Activated T-cell treated with anti-CD3 and anti-CD28 coated beads, Interleukin-2, amount 50 U/mL, for 4 hours (primary cell): ENCODE data around the gene CLDN19. TPM values are rescaled to one million over a fixed set of nuclear protein-coding genes. Genes with fewer than 3 reads are reported as not detected.
"Not testable (repeated sequence)": the region's sequence is repeated elsewhere in the genome, so short reads cannot be mapped to it uniquely, and the experiment has no call there.

Source experiments
- ATAC-seq, 2 donors: fragments of 200-7000 bp; cut with Tn5 transposase; one replicate each; pipeline ENCODE4 v1.10.0; 2021
- DNase-seq: peaks from one replicate; pipeline ENCODE4 v3.0.0-alpha.2; 2020
- H3K27me3 Mint-ChIP-seq: one replicate; pipeline ENCODE4 v1.8.0; 2021; ENCODE audit warnings: low read depth, mixed read lengths
- H3K36me3 Mint-ChIP-seq: one replicate; pipeline ENCODE4 v1.8.0; 2022; ENCODE audit warnings: mixed read lengths; ENCODE audit not compliant: insufficient read depth
- H3K4me1 Mint-ChIP-seq: one replicate; pipeline ENCODE4 v1.8.0; 2021; ENCODE audit warnings: low read depth, mixed read lengths
- H3K4me3 Mint-ChIP-seq: one replicate; pipeline ENCODE4 v1.8.0; 2021; ENCODE audit warnings: mild to moderate bottlenecking, moderate library complexity, mixed read lengths
- H3K9me3 Mint-ChIP-seq: one replicate; pipeline ENCODE4 v1.8.0; 2021; ENCODE audit warnings: mixed read lengths
- total RNA-seq, 3 donors: library from RNA; stranded (reverse); gene quantifications; one replicate each; pipeline ENCODE4 v1.2.1, GENCODE V29; 2021

The CLDN19 gene
- total RNA-seq, 3 donors from 2014 or later = not detected

DNA sequence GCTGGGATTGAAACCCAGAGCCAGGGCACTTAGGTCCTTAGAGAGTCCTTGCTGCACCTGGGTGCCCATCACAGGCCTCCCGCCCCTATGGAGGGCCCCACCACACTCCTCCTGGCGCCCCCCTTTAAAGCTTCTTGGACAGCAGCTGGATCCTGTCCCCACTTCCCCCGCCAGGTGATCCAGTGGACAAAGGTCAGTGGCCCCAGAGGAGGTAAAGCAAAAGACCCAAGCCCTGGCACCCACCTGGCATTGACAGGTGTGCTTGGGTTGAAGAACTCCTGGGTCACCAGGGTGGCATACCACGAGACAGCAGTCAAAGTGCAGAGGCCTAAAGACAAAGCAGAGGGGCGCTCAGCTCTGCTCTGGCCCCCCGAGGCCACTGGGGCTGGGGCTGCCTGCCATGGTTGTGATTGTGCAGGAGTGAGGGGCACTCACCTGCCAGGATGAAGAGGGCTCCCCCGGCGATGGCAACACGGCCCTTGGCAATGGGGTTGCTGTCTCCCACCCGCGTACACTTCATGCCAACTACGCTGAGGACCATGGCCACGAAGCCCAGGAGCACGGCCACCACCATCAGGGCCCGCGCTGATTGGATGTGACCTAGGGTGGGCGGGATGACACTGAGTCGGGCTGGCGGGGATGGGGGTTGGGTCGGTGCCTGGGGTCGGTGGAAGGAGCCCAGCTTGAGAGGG lies 1.9 kb downstream of the CLDN19 start:
- no peaks in the 10 kb centered on the region for H3K27me3 Mint-ChIP-seq
- H3K36me3 Mint-ChIP-seq = no peaks in the 10 kb centered on the region
- DNase-seq = no peak
- H3K4me3 Mint-ChIP-seq = no peak overlapping the region
- H3K9me3 Mint-ChIP-seq = no peaks in the 10 kb centered on the region
- no peak for ATAC-seq
- peaks cover 5% of the 10 kb centered on the region for H3K4me1 Mint-ChIP-seq

GRCh38 chr1:42737257-42737656 lies 2.8 kb downstream of the CLDN19 start:
- H3K4me3 Mint-ChIP-seq = no peak overlapping the region
- no peak for ATAC-seq
- no peak for DNase-seq
- no peaks in the 10 kb centered on the region for H3K9me3 Mint-ChIP-seq
- H3K36me3 Mint-ChIP-seq = no peaks in the 10 kb centered on the region
- peaks cover 5% of the 10 kb centered on the region for H3K4me1 Mint-ChIP-seq
- no peaks in the 10 kb centered on the region for H3K27me3 Mint-ChIP-seq

DNA sequence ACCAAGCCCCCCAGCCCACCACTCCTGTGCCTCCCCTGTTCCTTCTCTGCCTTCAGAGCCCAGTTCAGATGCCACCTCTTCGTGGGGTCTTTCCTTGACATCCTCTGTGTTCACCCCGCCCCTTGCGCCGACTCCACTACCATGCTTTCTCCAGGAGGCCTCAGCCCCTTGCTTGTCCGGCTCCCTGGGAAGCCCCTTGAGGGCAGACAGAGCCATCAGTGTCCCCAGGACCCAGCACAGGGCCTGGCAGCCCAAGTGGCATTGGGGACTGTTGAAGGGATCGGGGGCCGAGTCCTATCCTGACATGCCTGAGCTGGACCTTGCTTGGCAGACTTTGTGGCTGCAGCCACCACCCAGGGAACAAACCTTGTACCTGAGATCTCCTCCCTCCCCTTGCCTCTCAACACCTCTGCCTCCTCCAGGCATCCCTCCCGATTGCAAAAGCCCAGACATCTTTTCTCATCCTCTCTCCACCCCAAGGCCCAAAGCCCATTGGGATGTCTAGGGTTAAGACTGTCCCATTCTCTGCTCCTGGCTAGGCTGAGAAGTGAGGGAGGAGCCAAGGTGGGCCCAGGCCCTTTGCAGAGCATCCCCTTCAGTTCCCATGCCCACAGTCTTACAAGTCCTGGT lies 3.4 kb downstream of the CLDN19 start:
- no peaks in the 10 kb centered on the region for H3K9me3 Mint-ChIP-seq
- ATAC-seq (no peak), DNase-seq (no peak)
- H3K27me3 Mint-ChIP-seq = no peaks in the 10 kb centered on the region
- no peak overlapping the region for H3K4me3 Mint-ChIP-seq
- peaks cover 5% of the 10 kb centered on the region for H3K4me1 Mint-ChIP-seq
- H3K36me3 Mint-ChIP-seq = no peaks in the 10 kb centered on the region

DNA sequence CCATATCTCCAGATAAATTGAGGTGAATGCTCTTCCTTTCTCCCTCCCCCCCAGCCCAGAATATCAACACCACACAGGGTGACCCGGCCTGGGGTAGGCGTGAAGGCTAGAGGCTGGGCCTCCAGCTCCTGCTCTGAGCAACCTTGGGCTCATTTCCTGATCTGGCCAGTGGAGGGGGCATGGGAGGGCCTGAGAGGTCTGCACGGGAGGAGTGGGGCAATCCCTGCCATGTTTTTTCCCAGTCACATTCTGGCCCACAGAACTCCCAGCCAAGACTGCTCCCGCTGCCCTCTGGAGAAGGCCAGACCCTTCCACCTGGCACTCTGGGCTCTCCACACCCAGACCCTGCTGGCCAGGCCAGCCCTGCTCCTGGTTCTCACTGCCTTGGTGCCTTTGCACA lies 3.9 kb downstream of the CLDN19 start:
- no peaks in the 10 kb centered on the region for H3K27me3 Mint-ChIP-seq
- no peak overlapping the region for H3K4me3 Mint-ChIP-seq
- H3K36me3 Mint-ChIP-seq = no peaks in the 10 kb centered on the region
- no peaks in the 10 kb centered on the region for H3K9me3 Mint-ChIP-seq
- H3K4me1 Mint-ChIP-seq = peaks cover 5% of the 10 kb centered on the region
- DNase-seq (no peak), ATAC-seq (no peak)

GRCh38 chr1:42735477-42736105 lies 4.4 kb downstream of the CLDN19 start:
- H3K9me3 Mint-ChIP-seq = no peaks in the 10 kb centered on the region
- H3K4me3 Mint-ChIP-seq = no peak overlapping the region
- peaks cover 5% of the 10 kb centered on the region for H3K4me1 Mint-ChIP-seq
- H3K36me3 Mint-ChIP-seq = no peaks in the 10 kb centered on the region
- ATAC-seq (no peak), DNase-seq (no peak)
- H3K27me3 Mint-ChIP-seq = no peaks in the 10 kb centered on the region

DNA sequence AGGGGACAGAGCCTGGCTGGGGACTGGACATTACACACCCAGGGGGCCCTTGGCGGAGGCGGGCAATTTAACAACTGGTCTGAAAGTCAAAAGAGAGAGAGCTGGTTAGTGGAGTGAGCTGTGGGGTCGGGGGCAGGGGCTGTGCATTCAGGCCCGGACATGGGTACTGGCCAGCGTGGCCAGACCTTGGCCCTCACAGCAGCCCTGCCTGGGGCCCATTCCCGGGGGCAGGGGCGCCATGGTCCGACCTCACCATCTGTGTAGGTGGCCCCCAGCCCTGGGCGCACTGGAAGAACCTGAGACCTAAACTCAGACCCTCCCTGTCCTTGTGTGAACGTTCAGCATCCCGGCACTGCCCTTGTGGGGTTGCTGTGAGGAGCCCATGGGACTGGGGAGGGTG lies 5.0 kb downstream of the CLDN19 start:
- Mint-ChIP-seq H3K36me3 (no peaks in the 10 kb centered on the region), H3K4me1 (peaks cover 5% of the 10 kb centered on the region), H3K4me3 (no peak overlapping the region), H3K9me3 (no peaks in the 10 kb centered on the region), H3K27me3 (no peaks in the 10 kb centered on the region)
- ATAC-seq (no peak), DNase-seq (no peak)

DNA sequence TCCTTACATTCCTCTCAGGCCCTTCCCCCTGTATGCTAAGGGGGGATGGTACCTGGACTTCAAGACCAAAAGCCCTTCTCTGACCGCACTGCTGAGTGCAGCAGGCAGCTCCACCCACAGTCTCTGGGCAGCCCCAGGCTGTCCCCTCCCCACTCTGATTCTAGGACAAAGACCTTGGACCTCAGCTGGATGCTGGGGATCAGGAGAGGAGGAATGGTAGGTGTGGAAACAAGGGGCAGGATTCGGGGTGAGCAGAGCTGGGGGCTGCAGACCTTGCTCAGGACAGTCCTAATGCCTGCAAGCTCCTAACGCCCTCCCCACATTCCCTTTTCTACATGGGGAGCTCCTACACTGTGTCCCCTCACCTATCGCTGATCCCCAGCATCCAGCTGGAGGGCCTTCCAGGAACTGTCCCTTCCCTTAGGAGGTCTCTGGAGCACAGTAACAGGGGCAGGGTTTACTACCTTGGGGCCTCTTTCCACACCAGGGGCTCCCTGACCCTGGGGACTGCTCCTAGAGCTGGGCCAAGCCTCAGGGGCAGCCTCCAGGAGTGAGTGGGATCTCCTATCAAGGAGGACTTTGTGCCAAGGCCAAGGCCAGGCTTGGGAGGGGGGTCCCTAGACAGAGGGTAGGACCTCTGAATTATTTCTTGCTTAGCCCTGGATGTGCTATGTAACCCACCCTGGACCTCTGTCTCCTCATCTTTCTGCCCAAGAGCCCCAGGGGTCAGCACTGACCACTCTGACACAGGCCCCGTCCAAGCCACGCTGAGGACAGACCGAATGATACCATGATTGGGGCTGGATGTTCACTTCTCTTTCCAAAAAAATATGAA lies 5.6 kb downstream of the CLDN19 start:
- H3K4me3 Mint-ChIP-seq = no peak overlapping the region
- H3K9me3 Mint-ChIP-seq = no peaks in the 10 kb centered on the region
- H3K36me3 Mint-ChIP-seq = no peaks in the 10 kb centered on the region
- no peak for ATAC-seq
- H3K27me3 Mint-ChIP-seq = no peaks in the 10 kb centered on the region
- peaks cover 5% of the 10 kb centered on the region for H3K4me1 Mint-ChIP-seq
- DNase-seq = no peak

GRCh38 chr1:42733415-42734200 lies 6.4 kb downstream of the CLDN19 start:
- ATAC-seq (no peak), DNase-seq (no peak)
- Mint-ChIP-seq H3K4me1 (peaks cover 5% of the 10 kb centered on the region), H3K4me3 (no peak overlapping the region), H3K36me3 (no peaks in the 10 kb centered on the region), H3K27me3 (no peaks in the 10 kb centered on the region), H3K9me3 (no peaks in the 10 kb centered on the region)

GRCh38 chr1:42732126-42732680 lies 7.8 kb downstream of the CLDN19 start:
- Mint-ChIP-seq H3K36me3 (no peaks in the 10 kb centered on the region), H3K27me3 (no peaks in the 10 kb centered on the region), H3K4me1 (peaks cover 3% of the 10 kb centered on the region), H3K4me3 (no peak overlapping the region), H3K9me3 (no peaks in the 10 kb centered on the region)
- DNase-seq = no peak
- ATAC-seq = no peak

GRCh38 chr1:42731585-42731984 lies 8.5 kb downstream of the CLDN19 start:
- DNase-seq (no peak), ATAC-seq (no peak)
- no peaks in the 10 kb centered on the region for H3K36me3 Mint-ChIP-seq
- no peaks in the 10 kb centered on the region for H3K9me3 Mint-ChIP-seq
- H3K27me3 Mint-ChIP-seq = no peaks in the 10 kb centered on the region
- no peak overlapping the region for H3K4me3 Mint-ChIP-seq
- no peaks in the 10 kb centered on the region for H3K4me1 Mint-ChIP-seq

- H3K4me3 Mint-ChIP-seq = no peak overlapping the region
- ATAC-seq = peak; percentile 70 to 81
- H3K4me1 Mint-ChIP-seq = no peaks in the 10 kb centered on the region
- H3K9me3 Mint-ChIP-seq = no peaks in the 10 kb centered on the region
- no peaks in the 10 kb centered on the region for H3K36me3 Mint-ChIP-seq
- H3K27me3 Mint-ChIP-seq = no peaks in the 10 kb centered on the region
- DNase-seq = peak; percentile 44
These were observed 9.0 kb downstream of the CLDN19 start for GRCh38 chr1:42730988-42731387.

GRCh38 chr1:42730002-42730401 lies 10.0 kb downstream of the CLDN19 start:
- ATAC-seq (no peak), DNase-seq (no peak)
- Mint-ChIP-seq H3K36me3 (no peaks in the 10 kb centered on the region), H3K4me1 (no peaks in the 10 kb centered on the region), H3K9me3 (no peaks in the 10 kb centered on the region), H3K4me3 (no peak overlapping the region), H3K27me3 (no peaks in the 10 kb centered on the region)

- not testable (repeated sequence) for H3K4me3 Mint-ChIP-seq, H3K4me1 Mint-ChIP-seq, DNase-seq, H3K36me3 Mint-ChIP-seq, H3K9me3 Mint-ChIP-seq, H3K27me3 Mint-ChIP-seq, ATAC-seq
These were observed 14.2 kb downstream of the CLDN19 start for GRCh38 chr1:42725820-42726219.

DNA sequence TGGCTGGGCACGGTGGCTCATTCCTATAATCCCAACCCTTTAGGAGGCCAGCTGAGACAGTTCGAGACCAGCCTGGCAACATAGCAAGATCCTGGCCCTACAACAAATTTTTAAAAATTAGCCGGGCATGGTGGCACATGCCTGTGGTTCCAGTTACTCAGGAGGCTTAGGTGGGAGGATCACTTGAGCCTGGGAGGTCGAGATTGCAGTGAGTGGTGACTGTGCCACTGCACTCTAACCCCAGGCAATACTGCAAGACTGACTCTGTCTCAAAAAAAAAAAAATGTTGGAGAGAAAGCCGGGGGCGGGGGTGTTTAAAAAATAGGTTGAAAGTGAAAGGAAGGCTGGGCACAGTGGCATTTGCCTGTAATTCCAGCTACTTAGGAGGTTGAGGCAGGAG lies 16.5 kb downstream of the CLDN19 start:
- ATAC-seq = no peak
- no peak for DNase-seq
- H3K36me3 Mint-ChIP-seq = peaks cover 3% of the 10 kb centered on the region
- no peak overlapping the region for H3K4me3 Mint-ChIP-seq
- H3K4me1 Mint-ChIP-seq = no peaks in the 10 kb centered on the region
- H3K27me3 Mint-ChIP-seq = no peaks in the 10 kb centered on the region
- H3K9me3 Mint-ChIP-seq = no peaks in the 10 kb centered on the region
